BJ (cell line): Measurements from ENCODE around the gene ZC2HC1C. TPM values are rescaled to one million over a fixed set of nuclear protein-coding genes. Genes with fewer than 3 reads are reported as not detected.

Source experiments
- CTCF ChIA-PET: fragments of 350-600 bp; formaldehyde crosslinking; extraction: SDS; loops from one replicate; lab custom pipeline; 2021; ENCODE audit warnings: antibody characterized with exemption, inconsistent platforms; lab: Yijun Ruan, JAX
- POLR2A ChIA-PET: fragments of 300-600 bp; sonication (Branson Sonifier 250); formaldehyde crosslinking; extraction: SDS; loops from one replicate; lab custom pipeline; 2021; ENCODE audit warnings: antibody characterized with exemption; lab: Charles Lee
- DNase-seq: peaks from one replicate; pipeline ENCODE4 v3.0.0-alpha.2; 2011; ENCODE audit warnings: low read depth
- H3K27me3 ChIP-seq: 2 replicates; pipeline ENCODE4 v1.6.0; 2011; ENCODE audit warnings: low read length; ENCODE audit not compliant: control insufficient read depth, insufficient read depth
- H3K36me3 ChIP-seq: 2 replicates; pipeline ENCODE4 v1.5.1; 2011; ENCODE audit warnings: low read length; ENCODE audit not compliant: control insufficient read depth, insufficient read depth
- H3K4me3 ChIP-seq: 2 replicates; pipeline ENCODE4 v1.5.1; 2011; ENCODE audit warnings: low read depth, mild to moderate bottlenecking, control low read depth, low read length
- polyA plus RNA-seq: library from polyadenylated mRNA; depleted of rRNA; stranded (reverse); fragments of >200 nt; gene quantifications from 2 replicates; pipeline ENCODE4 v1.2.3, GENCODE V29; 2011
- TF ChIP-seq, protein P1 (sequence below): IDR thresholded peaks from 2 replicates; pipeline ENCODE4 v1.5.1; 2011; ENCODE audit warnings: low read depth, mild to moderate bottlenecking, control low read depth, inconsistent platforms, low read length, moderate library complexity; ENCODE audit not compliant: insufficient read depth

ZC2HC1C gene
- polyA plus RNA-seq, 1 experiment, result 0.85 TPM

GRCh38 chr14:75068294-75069120, 934 bp upstream of the ZC2HC1C start:
- H3K36me3 ChIP-seq, result no peaks in the 10 kb centered on the region
- peak overlapping the region; percentile 54 for H3K4me3 ChIP-seq
- POLR2A ChIA-PET, result interaction anchor here (0.7 kb wide), 1 partner anchor 451 kb away, joined by 6 read pairs; no protein-coding TSS in a partner anchor
- H3K27me3 ChIP-seq, result no peaks in the 10 kb centered on the region
- DNase-seq, result no peak
- CTCF ChIA-PET, result interaction anchor here (0.6 to 3.8 kb wide), 4 partner anchors 11 to 190 kb away, joined by 3 to 22 read pairs (median 4); no protein-coding TSS in a partner anchor
- TF ChIP-seq, protein P1, sequence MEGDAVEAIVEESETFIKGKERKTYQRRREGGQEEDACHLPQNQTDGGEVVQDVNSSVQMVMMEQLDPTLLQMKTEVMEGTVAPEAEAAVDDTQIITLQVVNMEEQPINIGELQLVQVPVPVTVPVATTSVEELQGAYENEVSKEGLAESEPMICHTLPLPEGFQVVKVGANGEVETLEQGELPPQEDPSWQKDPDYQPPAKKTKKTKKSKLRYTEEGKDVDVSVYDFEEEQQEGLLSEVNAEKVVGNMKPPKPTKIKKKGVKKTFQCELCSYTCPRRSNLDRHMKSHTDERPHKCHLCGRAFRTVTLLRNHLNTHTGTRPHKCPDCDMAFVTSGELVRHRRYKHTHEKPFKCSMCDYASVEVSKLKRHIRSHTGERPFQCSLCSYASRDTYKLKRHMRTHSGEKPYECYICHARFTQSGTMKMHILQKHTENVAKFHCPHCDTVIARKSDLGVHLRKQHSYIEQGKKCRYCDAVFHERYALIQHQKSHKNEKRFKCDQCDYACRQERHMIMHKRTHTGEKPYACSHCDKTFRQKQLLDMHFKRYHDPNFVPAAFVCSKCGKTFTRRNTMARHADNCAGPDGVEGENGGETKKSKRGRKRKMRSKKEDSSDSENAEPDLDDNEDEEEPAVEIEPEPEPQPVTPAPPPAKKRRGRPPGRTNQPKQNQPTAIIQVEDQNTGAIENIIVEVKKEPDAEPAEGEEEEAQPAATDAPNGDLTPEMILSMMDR, result no peak

- no peaks in the 10 kb centered on the region for H3K36me3 ChIP-seq
- ChIA-PET CTCF (interaction anchor here (0.7 to 3.8 kb wide), 9 partner anchors 12 to 206 kb away, joined by 3 to 22 read pairs (median 4); no protein-coding TSS in a partner anchor), POLR2A (interaction anchor here (0.6 kb wide), 1 partner anchor 147 kb away, joined by 7 read pairs; the partner anchor contains the start of gene RPS6KL1)
- TF ChIP-seq, protein P1, result no peak
- no peak for DNase-seq
- H3K27me3 ChIP-seq, result no peaks in the 10 kb centered on the region
- peak overlapping the region; percentile 54 for H3K4me3 ChIP-seq
These were observed 337 bp downstream of the ZC2HC1C start for GRCh38 chr14:75069811-75070145.

DNA sequence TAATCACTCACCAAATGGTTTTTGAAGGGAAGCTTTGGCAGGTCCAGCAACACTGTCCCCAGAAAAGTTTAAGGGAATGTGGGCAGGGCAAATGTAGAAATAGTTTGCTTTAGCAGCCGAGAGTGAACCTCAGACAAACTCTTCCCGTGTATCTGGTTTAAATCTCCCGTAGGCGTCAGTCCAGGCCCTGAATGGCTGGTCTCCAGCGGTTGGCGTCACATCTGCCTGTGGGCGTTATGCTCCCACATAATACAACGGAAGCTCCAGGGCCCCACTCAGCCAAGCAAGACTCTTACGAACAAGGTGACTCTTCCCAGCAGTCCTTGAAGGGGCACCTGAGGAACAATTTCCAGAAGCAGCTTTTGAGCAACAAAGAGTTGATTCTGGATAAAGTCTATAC, 942 bp downstream of the ZC2HC1C start:
- Histone ChIP-seq H3K4me3 (no peak overlapping the region), H3K36me3 (no peaks in the 10 kb centered on the region), H3K27me3 (no peaks in the 10 kb centered on the region)
- TF ChIP-seq, protein P1, result no peak
- CTCF ChIA-PET, result interaction anchor here (0.7 to 3.8 kb wide), 6 partner anchors 12 to 206 kb away, joined by 3 to 22 read pairs (median 4); no protein-coding TSS in a partner anchor
- DNase-seq, result no peak
- POLR2A ChIA-PET, result interaction anchor here (0.6 kb wide), 1 partner anchor 147 kb away, joined by 7 read pairs; the partner anchor contains the start of gene RPS6KL1

DNA sequence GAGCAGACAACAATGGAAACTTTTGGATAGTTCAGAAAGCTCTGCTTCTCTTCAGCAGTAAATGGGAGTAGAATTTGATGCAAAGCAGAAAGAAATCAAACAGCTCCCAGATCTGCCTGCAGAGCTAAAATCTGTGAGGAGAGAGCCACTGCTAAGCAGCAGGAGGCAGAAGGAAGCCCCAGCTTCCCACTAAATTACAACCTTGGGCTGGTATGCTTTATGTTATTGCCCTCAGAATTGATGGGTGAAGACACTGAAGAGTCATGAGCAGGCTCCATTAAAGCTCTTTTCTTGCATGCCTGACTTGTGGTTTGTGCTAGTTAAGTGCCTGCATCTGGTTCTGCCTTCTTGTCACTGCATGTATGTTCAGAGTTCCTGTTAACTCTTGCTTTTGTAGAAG, 8.4 kb downstream of the ZC2HC1C start:
- Histone ChIP-seq H3K36me3 (no peaks in the 10 kb centered on the region), H3K4me3 (no peak overlapping the region), H3K27me3 (no peaks in the 10 kb centered on the region)
- ChIA-PET CTCF (interaction anchor here (0.9 to 3.6 kb wide), 5 partner anchors 11 to 218 kb away, joined by 3 to 25 read pairs (median 3); partner anchors contain the start of gene RPS6KL1), POLR2A (no interaction called here)
- TF ChIP-seq, protein P1, result no peak
- DNase-seq, result no peak

- POLR2A ChIA-PET, result no interaction called here
- H3K36me3 ChIP-seq, result peaks cover 2% of the 10 kb centered on the region
- no peak overlapping the region for H3K4me3 ChIP-seq
- no peaks in the 10 kb centered on the region for H3K27me3 ChIP-seq
- DNase-seq, result no peak
- TF ChIP-seq, protein P1, result no peak
- CTCF ChIA-PET, result interaction anchor here (1.0 to 3.6 kb wide), 5 partner anchors 9 to 225 kb away, joined by 3 to 25 read pairs (median 4); no protein-coding TSS in a partner anchor
These were observed 10.1 kb downstream of the ZC2HC1C start for GRCh38 chr14:75079521-75079920.
